Keratinocyte (primary cell): ENCODE measurements around the gene HPN.

Source experiments
- CTCF ChIP-seq, 3 experiments: IDR thresholded peaks in 1 of 3; conservative IDR thresholded peaks in 1 of 3; optimal IDR thresholded peaks in 1 of 3; 2 replicates in 2 of 3; 3 replicates in 1 of 3; pipeline versions ENCODE3 to v1.5.1; 2011; ENCODE audit warnings: low read length in 3 of 3, mild to moderate bottlenecking in 3 of 3, moderate library complexity in 2 of 3, control low read depth in 1 of 3, inconsistent platforms in 1 of 3; ENCODE audit not compliant: insufficient read depth in 2 of 3; ENCODE audit errors: extremely low read depth in 1 of 3
- EZH2 ChIP-seq: IDR thresholded peaks from one replicate; pipeline ENCODE4 v1.6.1; 2012; ENCODE audit warnings: inconsistent platforms, mild to moderate bottlenecking, low read length, moderate library complexity

GRCh38 chr19:35112995-35113688 lies 71.6 kb downstream of the HPN start:
- TF ChIP-seq CTCF (optimal IDR thresholded peaks at IDR 0.05 in 1 of 3, IDR thresholded peaks at IDR 0.05 in 1 of 3, conservative IDR thresholded peaks at IDR 0.05 in 1 of 3; ENCODE audit: extremely low read depth in 1 of 3, insufficient read depth in 2 of 3, low read length in 3 of 3) (no peak), EZH2 (no peak)
